Epithelial cell of proximal tubule (primary cell): ENCODE measurements around the gene ZNF831. TPM values are rescaled to one million over a fixed set of nuclear protein-coding genes. Genes with fewer than 3 reads are reported as not detected.

Experiments used
- DNase-seq: peaks from one replicate; pipeline ENCODE4 v3.0.0-alpha.2; 2011; ENCODE audit warnings: low read depth
- H3K4me3 ChIP-seq: 2 replicates; pipeline ENCODE4 v1.5.1; 2011; ENCODE audit warnings: low read depth, mild to moderate bottlenecking, low read length
- CTCF ChIP-seq: conservative IDR thresholded peaks from 2 replicates; pipeline ENCODE4 v1.5.1; 2012; ENCODE audit warnings: low read depth, mild to moderate bottlenecking, low read length
- total RNA-seq: library from RNA; depleted of rRNA; stranded (reverse); fragments of >200 nt; gene quantifications from 2 replicates; pipeline ENCODE4 v1.2.3, GENCODE V29; 2015

ZNF831 gene
- total RNA-seq, 1 donor from 2014 or later, result not detected

GRCh38 chr20:59253779-59254319 lies 90.2 kb downstream of the ZNF831 start:
- DNase-seq, result no peak
- no peak for TF ChIP-seq CTCF
- H3K4me3 ChIP-seq, result no peak overlapping the region

- no peak for DNase-seq
- TF ChIP-seq CTCF, result no peak
These were observed 91.6 kb downstream of the ZNF831 start for GRCh38 chr20:59255256-59255655.

GRCh38 chr20:59258221-59258621 lies 94.6 kb downstream of the ZNF831 start:
- no peak for DNase-seq
- no peak for TF ChIP-seq CTCF
- H3K4me3 ChIP-seq, result no peak overlapping the region

More at GRCh38 chr20:59255256-59255655, 91.6 kb downstream of the ZNF831 start:
- no peak overlapping the region for H3K4me3 ChIP-seq

GRCh38 chr20:59259946-59260345 lies 96.3 kb downstream of the ZNF831 start:
- H3K4me3 ChIP-seq, result no peak overlapping the region
- no peak for TF ChIP-seq CTCF
- no peak for DNase-seq

GRCh38 chr20:59265298-59265697 lies 101.7 kb downstream of the ZNF831 start:
- no peak overlapping the region for H3K4me3 ChIP-seq
- TF ChIP-seq CTCF, result no peak
- no peak for DNase-seq

GRCh38 chr20:59268870-59269269 lies 105.2 kb downstream of the ZNF831 start:
- no peak for TF ChIP-seq CTCF
- no peak overlapping the region for H3K4me3 ChIP-seq
- no peak for DNase-seq

GRCh38 chr20:59269411-59270025 lies 105.9 kb downstream of the ZNF831 start:
- TF ChIP-seq CTCF, result no peak

More at GRCh38 chr20:59269411-59270025, 105.9 kb downstream of the ZNF831 start:
- H3K4me3 ChIP-seq, result no peak overlapping the region
- DNase-seq, result no peak
